HG03175 (cell line): ENCODE measurements around the gene IDI2.

ENCODE experiments used
- ATAC-seq: cut with Tn5 transposase; IDR thresholded peaks from one replicate; pipeline ENCODE4 v1.9.1; 2021; ENCODE audit warnings: mild to moderate bottlenecking, moderate library complexity; ENCODE audit not compliant: unreplicated experiment

Gene IDI2

DNA sequence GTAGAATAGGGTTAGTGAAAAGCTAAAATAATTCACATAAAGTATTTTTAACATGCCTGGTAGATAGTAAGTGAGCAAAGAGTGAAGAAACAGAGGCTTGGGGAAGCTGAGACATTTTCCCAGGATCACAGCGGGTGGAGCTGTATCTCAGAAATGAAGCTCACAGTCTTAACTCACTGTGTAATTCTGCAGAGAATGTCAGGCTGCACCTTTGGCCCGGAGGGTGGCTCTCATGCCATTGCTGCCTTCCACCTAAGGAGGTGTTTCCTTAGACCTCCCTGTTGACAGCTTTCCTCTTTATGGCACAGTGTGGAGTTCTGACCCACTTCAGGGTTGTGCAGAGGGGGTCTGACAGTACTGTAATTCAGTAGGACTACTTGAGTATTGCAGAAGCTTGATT lies 40.3 kb downstream of the IDI2 start:
- ATAC-seq: no peak

DNA sequence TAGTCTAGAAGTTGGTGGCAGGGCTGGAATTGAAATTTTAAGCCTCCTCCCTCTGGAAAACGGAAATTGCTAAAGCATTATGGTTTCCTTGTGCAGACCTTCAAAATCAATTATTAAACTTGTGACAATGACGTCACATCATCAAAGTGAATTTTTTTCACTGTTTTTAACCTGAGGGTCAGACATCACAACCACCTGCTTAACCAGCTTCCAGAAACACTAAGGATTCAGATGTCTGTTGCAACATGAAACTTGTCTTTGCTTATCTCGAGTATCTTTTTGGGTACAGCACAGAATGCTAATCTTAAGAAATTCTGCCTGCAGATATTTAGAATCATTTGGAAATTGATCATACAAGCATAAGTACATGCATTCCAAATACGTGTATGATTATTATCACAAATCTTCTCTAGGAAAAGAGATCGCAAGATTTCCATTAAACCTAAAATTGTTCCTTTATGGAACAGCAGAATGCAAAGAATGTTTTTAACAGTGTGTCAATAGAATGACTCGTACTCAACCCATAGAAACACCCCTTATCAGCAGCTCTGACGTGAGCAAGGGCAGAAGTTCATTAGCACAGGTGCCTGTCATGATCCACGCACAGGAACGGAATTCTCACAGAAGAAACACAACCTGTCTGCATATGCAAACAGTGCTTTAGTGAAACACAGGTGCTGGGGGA lies 41.5 kb downstream of the IDI2 start:
- ATAC-seq: no peak

- ATAC-seq: no peak
Observed at GRCh38 chr10:983401-983800, 42.3 kb downstream of the IDI2 start.

DNA sequence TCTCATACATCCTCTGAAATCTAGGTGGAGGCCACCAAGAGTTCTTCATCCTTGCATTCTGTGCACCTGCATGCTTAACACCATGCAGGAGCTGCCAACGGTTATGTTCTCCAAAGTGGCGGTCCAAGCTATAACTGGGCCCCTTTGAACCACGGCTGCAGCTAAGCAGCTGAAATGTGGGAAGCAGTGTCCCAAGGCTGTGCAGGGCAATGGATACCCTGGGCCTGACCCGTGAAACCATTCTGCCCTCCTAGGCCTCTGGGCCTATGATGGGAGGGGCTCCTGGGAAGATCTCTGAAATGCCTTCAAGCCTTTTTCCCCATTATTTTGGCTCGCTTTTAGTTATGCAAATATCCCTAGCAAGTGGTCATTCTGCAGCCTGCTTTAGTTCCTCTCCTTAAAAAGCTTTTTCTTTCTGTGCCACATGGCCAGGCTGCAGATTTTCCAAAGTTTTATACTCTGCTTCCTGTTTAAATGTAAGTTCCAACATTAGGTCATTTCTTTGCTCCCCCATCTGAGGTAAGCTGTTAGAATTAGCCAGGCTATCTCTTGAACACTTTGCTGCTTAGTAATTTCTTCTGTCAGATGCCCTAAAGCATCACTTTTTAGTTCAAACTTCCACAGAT lies 45.1 kb downstream of the IDI2 start:
- no peak for ATAC-seq

GRCh38 chr10:978826-979421 lies 46.7 kb downstream of the IDI2 start:
- no peak for ATAC-seq

DNA sequence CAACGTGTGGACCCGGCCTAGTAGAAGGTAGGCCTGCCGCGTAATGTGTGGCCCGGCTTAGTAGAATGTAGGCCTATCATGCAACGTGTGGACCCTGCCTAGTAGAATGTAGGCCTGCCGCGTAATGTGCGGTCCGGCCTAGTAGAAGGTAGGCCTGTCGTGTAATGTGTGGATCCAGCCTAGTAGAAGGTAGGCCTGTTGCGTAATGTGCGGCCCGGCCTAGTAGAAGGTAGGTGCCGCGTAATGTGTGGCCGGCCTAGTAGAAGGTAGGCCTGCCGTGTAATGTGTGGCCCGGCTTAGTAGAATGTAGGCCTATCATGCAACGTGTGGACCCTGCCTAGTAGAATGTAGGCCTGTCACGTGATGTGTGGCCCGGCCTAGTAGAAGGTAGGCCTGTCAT lies 49.3 kb downstream of the IDI2 start:
- no peak for ATAC-seq

- no peak for ATAC-seq
Observed at GRCh38 chr10:974785-975074, 50.9 kb downstream of the IDI2 start.

- no peak for ATAC-seq
Observed at GRCh38 chr10:974038-974784, 51.4 kb downstream of the IDI2 start.

DNA sequence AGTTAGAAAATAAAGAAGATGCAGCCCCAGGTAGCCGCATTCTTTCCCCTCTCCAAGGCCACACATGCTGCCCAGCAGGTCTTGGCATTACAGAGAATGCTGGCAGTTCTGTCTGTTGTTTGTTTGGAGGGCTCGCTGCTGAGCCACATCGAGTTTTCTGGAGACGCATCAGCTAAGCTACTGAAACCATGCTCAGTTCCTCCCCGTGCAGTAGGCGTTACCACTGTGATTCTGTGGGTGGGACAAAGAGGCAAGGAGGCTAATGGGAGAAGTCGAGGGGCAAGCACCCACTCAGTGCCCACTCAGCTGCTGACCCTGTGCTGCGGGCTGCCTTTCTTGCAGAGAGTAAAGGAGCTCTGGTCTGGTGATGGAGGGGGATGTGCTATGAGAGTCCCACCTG lies 52.9 kb downstream of the IDI2 start:
- no peak for ATAC-seq

DNA sequence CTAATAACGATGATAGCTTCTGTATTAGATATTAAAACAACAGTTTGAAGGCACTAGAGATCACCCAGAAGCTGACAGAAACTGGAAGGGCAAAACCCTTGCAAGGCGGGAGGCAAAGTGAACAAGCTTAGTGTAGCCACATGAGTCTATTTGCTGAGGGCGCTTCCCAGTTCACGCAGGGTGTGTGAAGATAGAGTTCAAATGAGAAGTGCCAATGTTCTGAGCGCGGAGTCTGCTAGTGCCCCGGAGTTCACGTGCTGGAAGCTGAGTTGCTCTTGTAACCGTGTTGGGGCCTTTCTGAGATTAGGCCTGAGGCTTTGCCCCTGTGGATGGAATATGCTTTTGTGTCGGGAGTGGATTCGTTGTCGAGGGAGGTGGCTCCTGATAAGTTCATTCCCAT lies 54.0 kb downstream of the IDI2 start:
- no peak for ATAC-seq

- ATAC-seq: no peak
Observed at GRCh38 chr10:971150-971542, 54.5 kb downstream of the IDI2 start.

- ATAC-seq: no peak
Observed at GRCh38 chr10:970311-971149, 55.1 kb downstream of the IDI2 start.

GRCh38 chr10:969473-970150 lies 56.0 kb downstream of the IDI2 start:
- ATAC-seq: no peak
